ENCODE measurements around the gene CYTH4. TPM values are rescaled to one million over a fixed set of nuclear protein-coding genes. Genes with fewer than 3 reads are reported as not detected.
A peak's percentile ranks its signal among the peaks of the same experiment; 100 is the strongest.

The CYTH4 gene
- total RNA-seq, 4 donors from 2014 or later = 3.8 to 12.2 (median 5.9) TPM

DNA sequence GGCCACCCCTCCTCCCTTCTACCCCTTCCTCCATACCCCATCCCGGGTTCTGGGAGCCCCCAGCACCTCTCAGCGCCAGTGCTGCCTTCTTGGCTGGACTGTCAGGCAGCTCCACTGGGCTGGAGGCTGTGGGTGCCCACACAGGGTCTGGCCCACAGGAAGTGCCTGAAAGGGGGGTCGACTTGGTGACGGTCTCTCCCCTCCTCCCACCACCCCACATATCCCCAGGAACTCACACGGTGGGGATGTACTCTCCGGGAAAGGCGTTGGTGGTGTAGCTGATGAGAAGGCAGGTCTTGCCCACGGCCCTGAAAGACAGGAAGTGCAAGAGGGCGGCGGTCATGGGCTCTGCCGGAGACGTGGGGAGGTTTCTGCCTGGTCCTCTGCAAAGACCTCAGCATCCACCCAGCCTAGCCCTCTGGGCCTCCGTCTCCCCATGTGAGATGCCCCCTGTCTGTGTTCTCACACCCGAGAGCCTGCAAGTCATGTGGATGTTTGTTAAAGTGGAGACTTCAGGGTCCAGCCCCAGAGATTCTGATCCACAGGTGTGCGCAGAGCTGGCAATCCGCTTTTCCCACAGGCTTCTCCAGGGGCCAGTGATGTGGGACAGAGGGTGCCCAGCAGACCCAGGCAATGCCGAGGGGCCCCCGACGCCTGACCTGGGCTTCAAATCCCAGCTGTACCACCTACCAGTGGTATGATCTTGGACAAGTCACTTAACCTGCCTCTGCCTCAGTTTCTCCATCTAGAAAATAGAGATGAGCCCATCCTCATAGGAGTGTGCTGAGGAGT, 40.8 kb upstream of the CYTH4 start:
- Histone ChIP-seq H3K4me3 (no peak overlapping the region), H3K36me3 (no peaks in the 10 kb centered on the region), H3K4me1 (no peaks in the 10 kb centered on the region), H3K9me3 (no peaks in the 10 kb centered on the region), H3K27me3 (no peaks in the 10 kb centered on the region), H3K27ac (no peak overlapping the region)
- intact Hi-C loops (cut with DNase I; ENCODE audit: low total_unique reads) = no loop called here
- TF ChIP-seq POLR2A (IDR thresholded peaks at IDR 0.05) = no peak
- TF ChIP-seq, protein P1, sequence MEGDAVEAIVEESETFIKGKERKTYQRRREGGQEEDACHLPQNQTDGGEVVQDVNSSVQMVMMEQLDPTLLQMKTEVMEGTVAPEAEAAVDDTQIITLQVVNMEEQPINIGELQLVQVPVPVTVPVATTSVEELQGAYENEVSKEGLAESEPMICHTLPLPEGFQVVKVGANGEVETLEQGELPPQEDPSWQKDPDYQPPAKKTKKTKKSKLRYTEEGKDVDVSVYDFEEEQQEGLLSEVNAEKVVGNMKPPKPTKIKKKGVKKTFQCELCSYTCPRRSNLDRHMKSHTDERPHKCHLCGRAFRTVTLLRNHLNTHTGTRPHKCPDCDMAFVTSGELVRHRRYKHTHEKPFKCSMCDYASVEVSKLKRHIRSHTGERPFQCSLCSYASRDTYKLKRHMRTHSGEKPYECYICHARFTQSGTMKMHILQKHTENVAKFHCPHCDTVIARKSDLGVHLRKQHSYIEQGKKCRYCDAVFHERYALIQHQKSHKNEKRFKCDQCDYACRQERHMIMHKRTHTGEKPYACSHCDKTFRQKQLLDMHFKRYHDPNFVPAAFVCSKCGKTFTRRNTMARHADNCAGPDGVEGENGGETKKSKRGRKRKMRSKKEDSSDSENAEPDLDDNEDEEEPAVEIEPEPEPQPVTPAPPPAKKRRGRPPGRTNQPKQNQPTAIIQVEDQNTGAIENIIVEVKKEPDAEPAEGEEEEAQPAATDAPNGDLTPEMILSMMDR (IDR thresholded peaks at IDR 0.05) = no peak
- no peak for DNase-seq

DNA sequence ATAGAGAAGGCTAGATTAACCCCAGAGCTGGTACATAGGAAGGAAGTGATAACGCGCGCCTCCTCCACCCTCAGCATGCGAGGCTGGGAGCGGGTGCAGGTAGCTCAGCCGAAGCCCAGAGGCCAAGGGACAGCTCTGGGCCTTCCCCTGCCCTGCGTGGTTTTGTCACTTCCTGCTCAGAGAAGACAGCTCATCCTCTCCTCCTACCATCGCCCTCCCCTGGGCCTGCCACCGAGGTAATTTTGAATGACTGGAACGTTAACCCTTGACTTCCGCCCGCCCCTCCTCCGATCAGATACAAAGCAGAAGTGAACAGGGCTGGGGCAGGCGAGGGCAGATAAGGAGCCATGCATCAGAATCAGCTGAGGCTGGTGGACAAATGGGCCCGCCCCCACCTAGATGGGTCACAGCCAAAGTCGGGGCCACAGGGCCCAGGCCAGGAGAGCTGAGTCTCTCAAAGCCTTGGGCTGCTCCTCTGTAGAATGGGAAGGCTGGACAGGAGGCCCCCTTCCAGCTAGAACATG, 39.9 kb upstream of the CYTH4 start:
- H3K27ac ChIP-seq = no peak overlapping the region
- no peaks in the 10 kb centered on the region for H3K27me3 ChIP-seq
- no peak overlapping the region for H3K4me3 ChIP-seq
- no peaks in the 10 kb centered on the region for H3K4me1 ChIP-seq
- no peak for TF ChIP-seq POLR2A (IDR thresholded peaks at IDR 0.05)
- H3K36me3 ChIP-seq = no peaks in the 10 kb centered on the region
- DNase-seq = peak in 1 of 2 donors; percentile 32
- H3K9me3 ChIP-seq = no peaks in the 10 kb centered on the region
- intact Hi-C loops (cut with DNase I; ENCODE audit: low total_unique reads) = no loop called here

DNA sequence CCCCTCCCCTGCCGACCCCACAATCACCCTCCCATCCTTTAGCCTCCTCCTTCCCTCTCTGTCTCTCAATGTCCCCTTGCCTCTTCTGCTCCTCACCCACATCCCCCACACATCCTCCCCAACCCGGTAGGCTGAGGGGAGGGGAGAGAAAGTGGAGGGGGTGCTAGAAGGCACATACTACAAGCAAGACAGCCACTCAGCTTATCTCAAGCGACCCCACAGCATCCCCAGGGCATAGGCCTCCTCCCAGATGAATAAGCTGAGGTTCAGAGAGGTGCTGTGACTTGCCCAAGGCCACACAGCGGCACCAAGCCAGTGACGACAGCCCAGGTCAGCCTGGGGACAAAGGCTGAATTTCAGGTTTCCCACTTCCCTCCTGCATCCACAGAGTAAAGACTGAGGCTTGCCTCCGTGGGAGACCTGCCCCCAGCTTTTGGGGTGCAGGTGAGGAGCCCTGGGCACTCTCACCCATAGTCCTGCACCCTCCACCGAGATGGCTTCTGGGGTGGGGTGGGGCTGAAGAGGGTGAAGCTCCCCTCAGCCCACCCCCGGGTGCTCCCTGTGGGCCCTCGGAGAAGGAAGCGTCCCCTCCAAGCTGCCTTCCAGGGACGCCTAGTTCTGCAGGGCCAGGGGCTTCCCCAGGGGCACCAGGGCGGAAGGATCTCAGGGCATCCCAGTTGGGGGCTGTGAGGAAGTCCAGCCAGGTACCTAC, 38.8 kb upstream of the CYTH4 start:
- Histone ChIP-seq H3K27me3 (no peaks in the 10 kb centered on the region), H3K27ac (no peak overlapping the region), H3K36me3 (no peaks in the 10 kb centered on the region), H3K4me1 (no peaks in the 10 kb centered on the region), H3K4me3 (no peak overlapping the region), H3K9me3 (no peaks in the 10 kb centered on the region)
- no peak for TF ChIP-seq POLR2A (IDR thresholded peaks at IDR 0.05)
- TF ChIP-seq, protein P1 (IDR thresholded peaks at IDR 0.05) = no peak
- intact Hi-C loops (cut with DNase I; ENCODE audit: low total_unique reads) = no loop called here
- no peak for DNase-seq

DNA sequence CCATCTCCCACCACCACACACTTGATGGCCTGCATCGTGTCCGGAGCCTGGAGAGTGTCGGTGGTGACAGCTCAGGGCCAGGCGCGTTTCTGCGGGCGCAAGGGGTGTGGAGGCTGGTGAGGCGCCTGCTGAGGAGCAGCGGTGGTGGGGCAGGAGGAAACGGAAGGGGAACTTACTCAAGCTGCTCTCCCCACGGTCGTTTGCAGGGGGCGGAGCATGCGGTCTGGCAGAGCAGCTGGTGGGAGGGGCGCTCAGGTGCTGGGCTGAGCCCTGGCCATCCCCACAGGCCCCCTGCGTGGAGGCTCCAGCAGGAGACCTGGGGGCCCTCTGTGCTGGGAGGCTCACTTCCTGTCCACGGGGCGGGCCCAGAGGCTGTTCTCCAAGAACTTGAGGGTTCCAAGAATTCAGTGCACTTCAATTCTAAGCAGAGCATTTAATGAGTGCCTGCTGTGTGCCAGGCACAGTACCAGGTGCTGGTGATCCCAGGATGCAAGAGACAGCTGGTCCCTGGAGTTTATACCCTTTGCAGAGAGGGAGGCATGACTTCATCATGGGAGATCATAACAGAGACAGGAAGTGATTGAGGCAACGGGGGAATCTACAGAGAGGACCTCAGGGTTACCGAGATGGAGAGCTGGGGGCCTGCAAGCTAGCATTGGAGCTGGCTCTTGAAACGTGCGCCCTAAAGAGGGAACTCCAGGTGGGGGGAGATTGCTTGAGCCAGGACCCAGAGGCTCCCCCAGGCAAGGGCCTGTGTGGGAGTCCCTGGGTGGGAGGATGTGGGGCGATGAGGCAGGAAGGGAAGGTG, 38.0 kb upstream of the CYTH4 start, which contains the start of gene RAC2:
Gene RAC2, minus strand, starts transcription at position 156 of the 808 bp plus-strand sequence. Its CDS starts 121 bp downstream, at position 35.
- H3K36me3 ChIP-seq = no peaks in the 10 kb centered on the region
- no peaks in the 10 kb centered on the region for H3K9me3 ChIP-seq
- DNase-seq = peak; percentile 26 to 29
- H3K27me3 ChIP-seq = no peaks in the 10 kb centered on the region
- TF ChIP-seq, protein P1 (IDR thresholded peaks at IDR 0.05) = no peak
- no peak for TF ChIP-seq POLR2A (IDR thresholded peaks at IDR 0.05)
- H3K4me3 ChIP-seq = no peak within 1 kb of the TSS
- H3K27ac ChIP-seq = no peak within 1 kb of the TSS
- no peaks in the 10 kb centered on the region for H3K4me1 ChIP-seq
- intact Hi-C loops (cut with DNase I; ENCODE audit: low total_unique reads) = no loop called here

DNA sequence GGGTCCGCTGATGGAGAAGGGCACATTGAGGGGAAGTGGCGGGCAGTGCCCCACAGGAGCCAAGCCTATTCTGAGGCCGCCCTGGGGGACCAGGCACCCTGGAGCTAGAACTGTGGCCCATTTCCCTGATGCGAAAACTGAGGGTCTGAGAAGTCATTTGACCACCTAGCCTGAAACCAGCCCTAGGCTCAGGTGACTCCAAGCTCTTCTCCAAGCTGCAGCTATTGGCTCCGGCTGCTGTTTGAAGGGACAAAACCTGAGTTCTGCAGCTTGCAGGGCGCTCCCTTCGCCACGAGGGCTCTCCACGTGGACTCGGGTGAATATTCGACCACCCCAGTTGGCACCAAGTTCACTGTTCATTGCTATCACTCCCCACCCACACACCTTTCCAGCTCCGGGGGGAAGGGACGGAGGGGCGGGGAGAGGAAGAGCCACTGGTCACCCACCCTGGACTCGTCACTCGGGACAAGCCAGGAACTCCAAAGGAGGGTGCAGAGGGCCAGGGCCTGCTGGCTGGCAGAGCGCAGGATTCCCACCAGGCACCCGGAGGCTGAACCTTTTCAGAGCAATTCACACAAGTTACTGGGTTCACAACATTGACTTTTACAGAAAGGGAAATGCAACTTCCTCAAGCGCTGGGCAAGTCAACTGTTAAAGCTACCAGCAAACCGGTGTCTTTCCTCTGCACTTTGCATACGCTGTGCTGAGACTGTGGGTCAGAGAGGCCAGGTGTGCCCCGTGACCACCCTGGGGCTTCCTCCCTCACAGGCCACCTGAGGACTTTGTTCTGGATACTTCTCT, 37.2 kb upstream of the CYTH4 start:
- no peaks in the 10 kb centered on the region for H3K27me3 ChIP-seq

More for the DNA sequence above, 37.2 kb upstream of the CYTH4 start:
- Histone ChIP-seq H3K9me3 (no peaks in the 10 kb centered on the region), H3K4me1 (no peaks in the 10 kb centered on the region), H3K27ac (no peak overlapping the region), H3K36me3 (no peaks in the 10 kb centered on the region), H3K4me3 (no peak overlapping the region)
- intact Hi-C loops (cut with DNase I; ENCODE audit: low total_unique reads) = no loop called here
- DNase-seq = no peak
- TF ChIP-seq POLR2A (IDR thresholded peaks at IDR 0.05) = no peak
- TF ChIP-seq, protein P1 (IDR thresholded peaks at IDR 0.05) = no peak

Measured in uterus (tissue), 4 donors.